HG02798 (cell line): ENCODE results near the gene DEGS2.

Source experiments
- ATAC-seq: cut with Tn5 transposase; IDR thresholded peaks from one replicate; pipeline ENCODE4 v1.9.1; 2021; ENCODE audit warnings: mild to moderate bottlenecking; ENCODE audit not compliant: unreplicated experiment, poor library complexity

Gene DEGS2

GRCh38 chr14:100102156-100102785, 57.2 kb downstream of the DEGS2 start:
- ATAC-seq: no peak

- no peak for ATAC-seq
Observed at GRCh38 chr14:100100032-100100703, 59.3 kb downstream of the DEGS2 start.

DNA sequence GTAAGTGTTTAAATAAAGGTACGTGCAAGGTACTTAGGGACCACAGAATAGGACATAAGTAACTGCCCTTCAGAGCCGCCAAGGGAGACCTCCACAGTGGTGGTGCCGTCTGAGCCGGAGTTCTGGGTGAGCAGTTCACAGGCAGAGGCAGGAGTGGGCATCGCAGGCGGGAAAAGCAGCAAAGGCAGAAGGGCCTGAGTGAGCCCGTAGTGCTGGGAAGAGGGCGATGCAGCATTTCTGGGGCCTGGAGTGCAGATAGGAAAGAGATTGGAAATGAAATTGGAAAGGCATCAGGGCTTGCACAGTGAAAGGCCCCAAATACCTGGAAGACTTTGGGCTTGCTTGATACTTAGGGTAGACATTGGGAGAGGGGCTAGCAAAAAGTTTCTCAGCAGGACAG, 61.3 kb downstream of the DEGS2 start:
- no peak for ATAC-seq

GRCh38 chr14:100096656-100097055, 62.8 kb downstream of the DEGS2 start:
- no peak for ATAC-seq
